ENCODE results near the gene CISD1.

- TF ChIP-seq POLR2AphosphoS5 (IDR thresholded peaks at IDR 0.05) (no peak), POLR2A (IDR thresholded peaks at IDR 0.05) (no peak), CTCF (IDR thresholded peaks at IDR 0.05) (no peak), EP300 (IDR thresholded peaks at IDR 0.05) (no peak)
Measured at GRCh38 chr10:58243269-58243668, 25.7 kb upstream of the CISD1 start.
